Activated CD8-positive, alpha-beta memory T cell treated with anti-CD3 and anti-CD28 coated beads for 48 hours (primary cell): ENCODE results near the gene ATP13A1.
"Not testable (repeated sequence)": the region's sequence is repeated elsewhere in the genome, so short reads cannot be mapped to it uniquely, and the experiment has no call there.

Experiments
- DNase-seq, 3 experiments: peaks; one replicate each; pipeline ENCODE4 v3.0.0-alpha.2; 2020; ENCODE audit warnings: low read depth in 2 of 3, low spot score in 2 of 3

Gene ATP13A1

GRCh38 chr19:19665420-19665948 lies 2.0 kb upstream of the ATP13A1 start:
- DNase-seq: not testable (repeated sequence)

DNA sequence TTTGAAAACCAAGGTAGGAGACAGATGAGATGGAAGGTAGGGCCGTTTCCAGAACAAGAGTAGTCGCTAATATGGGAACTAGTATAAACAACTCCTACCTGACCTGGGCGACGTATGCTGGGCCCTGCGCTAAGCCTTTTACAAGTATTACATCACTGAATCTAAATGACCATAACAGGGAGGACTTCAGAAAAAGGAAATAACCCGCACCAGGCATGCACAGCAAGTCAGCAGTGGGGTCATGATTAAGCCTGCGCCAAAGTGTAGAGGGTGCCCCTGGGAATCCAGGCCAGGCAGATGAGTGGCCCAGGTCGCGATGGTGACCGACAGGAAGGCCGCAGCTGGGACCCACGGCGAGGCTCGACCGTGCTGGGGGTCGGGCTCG lies 613 bp downstream of the ATP13A1 start:
- DNase-seq: no peak

GRCh38 chr19:19662344-19662743 lies 1.1 kb downstream of the ATP13A1 start:
- DNase-seq: no peak

DNA sequence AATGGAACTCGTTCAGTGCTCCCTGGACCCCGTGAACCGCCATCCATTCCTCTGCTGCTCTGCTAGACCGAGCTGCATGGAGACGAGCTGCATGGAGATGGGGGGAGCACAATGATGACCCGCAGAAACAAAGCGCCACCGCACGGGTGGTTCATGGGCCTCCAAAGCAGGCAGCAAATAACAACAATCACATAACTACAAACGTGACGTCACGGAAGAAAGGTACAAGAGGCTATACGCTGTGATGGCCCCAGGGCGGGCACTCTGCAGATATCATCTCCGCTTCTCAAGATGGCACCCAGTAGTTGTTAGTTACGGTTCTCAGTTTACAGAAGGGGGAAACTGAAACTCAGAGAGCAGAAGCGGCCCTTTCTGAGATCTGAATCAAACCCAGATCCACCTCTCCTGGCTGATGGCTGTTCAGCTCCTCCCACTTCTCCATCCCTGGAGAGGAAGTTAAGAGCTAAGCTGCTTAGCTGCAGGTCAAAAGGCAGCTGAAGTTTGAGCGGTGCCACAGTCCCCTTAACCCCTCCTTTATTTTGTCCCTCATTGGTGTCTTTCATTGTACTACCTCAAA lies 1.7 kb downstream of the ATP13A1 start:
- DNase-seq: no peak

- no peak for DNase-seq
Observed at GRCh38 chr19:19661141-19661674, 2.3 kb downstream of the ATP13A1 start.

- no peak for DNase-seq
Observed at GRCh38 chr19:19659646-19660245, 3.7 kb downstream of the ATP13A1 start.

DNA sequence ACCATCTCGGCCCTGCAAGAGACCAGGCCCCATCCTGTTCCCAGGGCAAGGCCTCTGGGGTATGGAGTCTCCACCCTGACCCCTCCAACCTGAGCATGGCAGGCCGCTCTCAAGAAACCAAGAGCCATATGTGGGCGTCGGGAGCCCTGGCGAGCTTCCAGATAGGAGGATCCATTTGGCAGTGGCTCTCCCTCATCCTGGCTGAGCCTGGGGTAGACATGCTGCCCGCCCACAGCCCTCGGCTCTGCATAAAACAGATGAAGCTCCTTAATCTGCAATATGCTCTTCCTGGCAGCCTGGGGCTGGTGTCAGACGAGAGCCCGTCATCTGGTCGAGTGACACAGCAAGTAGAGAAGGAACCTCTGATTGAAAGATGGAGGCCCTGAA lies 6.1 kb downstream of the ATP13A1 start:
- DNase-seq: no peak

DNA sequence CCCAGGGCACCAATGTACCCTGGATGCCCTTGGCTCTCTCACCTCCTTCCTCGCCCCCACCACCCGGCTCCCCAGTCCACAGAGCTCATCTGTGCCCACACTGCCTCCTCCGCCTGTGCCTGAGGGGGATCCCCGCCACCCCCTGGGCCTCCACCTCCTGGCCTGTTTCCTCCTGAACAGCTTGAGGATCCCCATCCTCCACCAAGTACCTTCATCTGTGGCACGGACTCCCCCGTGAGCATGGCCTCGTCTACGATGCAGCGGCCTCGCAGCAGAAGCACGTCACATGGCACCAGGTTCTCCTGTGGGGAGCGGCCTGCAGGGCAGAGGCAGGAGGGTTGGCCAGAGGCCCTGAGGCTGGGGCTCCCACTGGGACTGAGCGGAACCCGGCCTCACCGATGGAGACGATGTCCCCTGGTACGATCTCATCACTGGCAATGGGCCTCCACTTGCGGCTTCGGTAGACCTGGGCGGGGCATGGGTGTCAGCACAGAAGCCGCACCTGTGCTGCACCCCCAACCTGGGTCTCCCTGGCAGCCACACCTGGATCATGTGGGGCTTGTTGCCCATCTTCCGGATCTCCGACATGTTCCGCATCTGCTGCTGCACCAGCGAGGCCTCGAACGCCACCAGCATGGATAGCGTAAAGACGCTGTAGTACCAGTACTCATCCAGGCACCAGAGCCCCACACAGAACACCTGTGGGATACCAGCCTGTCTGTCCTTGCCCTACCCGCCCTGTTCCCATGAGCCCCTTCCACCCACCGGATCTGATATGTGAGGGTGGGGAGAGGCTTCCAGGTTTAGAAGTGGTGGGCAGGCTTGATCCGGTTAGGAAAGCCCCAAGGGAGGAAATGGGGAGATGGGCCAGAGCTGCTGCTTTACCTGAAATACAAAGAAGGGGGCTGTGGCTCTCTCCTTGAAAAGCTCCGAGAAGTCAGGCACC lies 6.8 kb downstream of the ATP13A1 start:
- DNase-seq: no peak

GRCh38 chr19:19655641-19656343 lies 7.7 kb downstream of the ATP13A1 start:
- DNase-seq: no peak

GRCh38 chr19:19655051-19655594 lies 8.4 kb downstream of the ATP13A1 start:
- no peak for DNase-seq

DNA sequence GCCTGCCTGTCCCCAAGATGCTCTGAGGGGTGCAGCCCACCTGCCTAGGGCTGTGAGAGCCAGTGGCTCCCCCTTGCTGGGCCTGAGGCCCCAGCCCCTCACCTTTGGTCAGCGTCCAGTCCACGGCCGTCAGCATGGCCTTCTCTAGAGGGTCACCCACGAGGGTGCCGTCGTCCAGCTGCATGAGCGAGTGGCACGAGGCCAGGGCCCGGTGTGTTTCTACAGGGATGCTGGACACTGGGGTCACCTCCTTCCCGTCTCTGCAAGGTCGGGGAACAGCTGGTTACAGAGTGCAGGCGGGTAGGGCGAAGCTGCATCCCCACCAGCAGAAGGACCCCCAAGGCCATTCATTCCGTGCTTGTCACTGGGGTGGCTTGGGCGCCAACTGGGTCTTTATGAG lies 9.0 kb downstream of the ATP13A1 start:
- DNase-seq: no peak

DNA sequence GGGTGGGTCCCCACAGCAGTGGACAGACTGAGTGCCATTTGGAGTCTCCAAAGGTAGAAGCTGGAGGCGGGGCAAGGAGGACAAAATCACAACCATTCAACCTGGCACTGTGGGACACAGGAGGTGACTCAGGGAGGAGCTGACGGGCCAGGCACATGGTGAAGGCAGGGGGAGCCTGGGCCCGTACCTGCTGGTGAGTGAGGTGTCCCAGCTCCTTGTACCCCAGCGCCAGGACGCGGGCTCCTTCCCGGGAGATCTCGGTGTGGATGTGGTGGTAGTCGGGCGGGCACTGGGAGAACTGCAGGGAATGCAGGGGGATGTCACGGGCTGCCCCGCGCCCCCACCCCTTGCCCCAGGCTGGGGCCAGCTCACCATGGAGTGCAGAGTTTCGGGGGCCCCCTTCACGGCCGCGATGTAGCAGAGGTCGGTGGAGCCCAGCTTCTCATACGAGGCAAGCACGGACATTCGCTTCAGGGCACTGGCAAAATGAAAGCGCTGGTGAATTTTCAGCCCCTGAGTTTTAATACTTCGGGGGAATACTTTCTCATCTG lies 9.8 kb downstream of the ATP13A1 start:
- DNase-seq: no peak

DNA sequence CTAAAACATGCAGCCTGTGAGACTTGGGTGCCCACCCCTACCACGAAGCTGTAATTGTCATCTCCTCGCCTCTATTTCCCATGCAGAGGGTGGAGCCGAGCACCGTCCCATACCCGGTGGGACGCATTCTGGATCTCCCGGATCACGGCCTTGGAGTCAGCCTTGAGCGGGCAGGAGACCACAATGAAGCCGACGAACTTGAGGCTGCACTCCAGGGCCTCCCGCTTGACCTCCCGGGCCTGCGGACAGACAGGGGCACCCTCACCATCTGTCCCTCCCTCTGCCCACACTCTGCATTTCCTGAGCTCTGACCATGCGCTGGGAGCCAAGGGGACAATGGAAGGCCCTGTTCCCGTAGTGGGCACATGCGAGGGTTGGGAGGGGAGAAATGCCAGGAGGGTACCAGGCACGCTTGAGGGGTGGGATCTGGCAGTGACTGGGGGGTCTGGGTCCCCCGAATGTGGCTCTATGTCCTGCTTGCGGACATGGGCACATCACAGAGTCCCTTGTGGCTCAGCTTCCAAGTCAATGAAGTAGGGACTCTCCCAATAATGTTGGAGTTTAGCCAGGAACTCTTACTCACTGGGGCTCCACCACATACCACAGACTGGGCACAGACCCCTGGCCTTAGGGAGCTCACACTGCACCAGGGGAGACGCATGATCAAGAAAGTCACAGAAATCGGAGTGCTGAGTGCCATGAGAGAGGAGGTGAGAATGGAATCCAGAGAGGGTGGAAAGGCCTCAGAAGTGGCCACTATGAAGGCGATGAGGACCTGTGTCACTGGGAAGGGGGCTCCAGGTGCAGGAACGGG lies 10.8 kb downstream of the ATP13A1 start:
- no peak for DNase-seq

DNA sequence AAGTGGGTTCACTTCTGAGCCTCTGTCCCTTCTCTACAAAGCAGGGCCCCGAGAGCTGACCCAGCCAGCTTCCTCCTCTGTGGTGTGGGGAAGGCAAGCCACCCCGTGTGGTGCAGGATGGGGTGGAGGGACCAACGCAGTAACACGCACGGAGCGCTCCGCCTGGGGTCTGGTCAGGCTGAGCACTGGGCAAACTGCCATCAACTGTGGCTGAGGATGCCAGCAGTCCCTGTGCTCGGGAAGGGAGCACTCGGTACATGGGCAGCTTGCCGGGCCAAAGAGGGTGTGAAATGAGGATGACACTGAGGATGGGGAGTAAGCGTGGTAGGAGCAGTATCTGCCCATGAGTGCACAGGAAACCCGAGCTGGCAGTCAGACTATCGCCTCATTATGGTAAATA lies 12.4 kb downstream of the ATP13A1 start:
- DNase-seq: no peak

DNA sequence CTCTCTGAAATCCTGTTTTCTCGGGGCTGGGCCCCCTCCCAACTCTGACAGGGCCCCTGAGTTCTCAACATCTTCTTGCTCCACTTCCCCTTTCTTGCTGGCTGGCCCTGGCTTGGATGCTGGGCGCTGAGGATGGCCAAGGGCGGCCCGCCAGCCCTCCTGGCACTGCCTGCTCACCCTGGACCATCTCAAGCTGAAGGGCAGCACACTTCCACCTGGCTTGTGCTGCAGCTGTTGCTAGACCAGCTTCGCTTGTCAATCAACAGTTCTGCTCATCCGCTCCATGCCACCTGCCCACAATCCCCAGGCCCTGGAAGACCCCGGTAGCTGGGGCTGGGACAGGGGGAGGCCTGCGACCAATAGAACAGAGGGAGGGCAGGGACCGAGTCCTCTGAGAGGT lies 13.1 kb downstream of the ATP13A1 start:
- DNase-seq: no peak

DNA sequence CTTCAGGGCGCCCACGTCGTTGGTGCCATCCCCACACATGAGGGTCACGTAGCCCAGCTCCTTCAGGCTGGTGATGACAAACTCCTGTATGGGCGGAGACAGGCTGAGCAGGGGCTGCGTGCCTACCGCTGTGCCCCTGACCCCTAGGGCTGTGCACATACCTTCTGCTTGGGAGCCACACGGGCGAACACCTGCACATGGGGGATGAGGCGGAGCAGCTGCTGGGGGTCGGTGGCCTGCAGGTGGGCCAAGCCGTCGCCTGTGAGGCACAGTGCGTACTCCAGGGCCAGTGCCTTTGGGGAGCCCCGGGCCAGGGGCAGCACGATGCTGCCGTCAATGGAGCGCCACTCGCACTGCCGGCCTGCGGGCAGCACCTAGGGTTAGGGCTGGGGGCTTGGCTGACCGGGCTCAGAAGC lies 13.9 kb downstream of the ATP13A1 start:
- no peak for DNase-seq

DNA sequence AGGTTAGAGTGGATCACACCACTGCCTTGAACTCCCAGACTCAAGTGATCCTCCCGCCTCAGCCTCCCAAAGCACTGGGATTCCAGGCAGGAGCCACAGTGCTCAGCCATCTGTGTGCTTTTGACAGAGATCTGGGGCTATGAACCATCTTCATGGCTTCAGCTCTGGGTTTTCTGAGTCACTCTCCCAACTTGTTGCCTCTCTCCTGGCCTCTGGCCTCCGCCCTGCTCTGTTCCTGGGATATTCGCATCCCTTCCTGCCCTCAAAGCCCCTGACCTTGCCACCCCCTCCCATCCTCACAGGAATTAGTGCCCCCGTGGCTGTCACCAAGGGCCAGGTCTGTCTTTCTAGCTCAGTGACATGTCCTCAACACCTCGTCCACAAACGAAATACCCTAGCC lies 14.3 kb downstream of the ATP13A1 start:
- DNase-seq: no peak

DNA sequence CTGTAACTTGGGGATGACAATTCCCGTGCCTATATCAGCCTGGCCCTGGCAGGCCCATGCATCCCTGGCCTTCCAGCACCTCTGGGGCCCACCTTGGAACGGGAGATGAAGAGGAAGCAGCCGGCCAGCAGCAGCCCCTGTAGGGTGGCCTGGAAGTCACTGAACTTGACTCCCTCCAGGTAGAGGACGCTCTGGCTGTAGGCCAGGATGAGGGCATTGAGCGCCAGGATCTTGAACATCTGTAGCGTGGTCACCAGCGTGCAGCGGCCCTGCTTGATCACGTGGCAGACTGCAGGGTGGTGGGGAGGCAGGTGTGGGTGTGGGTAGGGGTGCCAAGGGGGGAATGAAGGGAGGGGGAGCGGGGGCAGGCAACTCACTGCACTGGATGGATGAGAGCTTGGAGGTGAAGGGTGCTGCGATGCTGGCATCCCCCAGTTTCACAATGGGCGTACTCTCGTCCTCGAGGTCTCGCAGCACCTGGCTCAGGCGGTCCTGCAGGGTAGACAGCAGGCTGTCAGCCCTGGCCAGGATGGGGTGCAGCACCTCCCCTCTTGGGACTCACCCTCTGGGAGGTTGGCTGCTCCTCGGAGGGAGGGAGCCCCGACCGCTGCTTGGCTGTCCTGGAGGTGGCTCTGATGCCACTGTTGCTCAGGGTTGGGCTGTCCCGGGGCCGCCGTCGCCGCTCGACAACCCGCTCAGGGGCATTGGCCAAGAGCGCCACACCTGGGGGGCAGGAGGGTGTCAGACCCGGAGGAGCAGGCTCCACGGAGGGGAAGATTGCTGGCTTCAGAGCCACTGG lies 16.2 kb downstream of the ATP13A1 start:
- DNase-seq: no peak
